Kidney epithelial cell (primary cell): ENCODE data around the gene TP73. TPM values are rescaled to one million over a fixed set of nuclear protein-coding genes. Genes with fewer than 3 reads are reported as not detected.

Source experiments
- DNase-seq: peaks from one replicate; pipeline ENCODE4 v3.0.0-alpha.2; 2010; ENCODE audit warnings: low read depth
- H3K27me3 ChIP-seq: 2 replicates; pipeline ENCODE4 v1.6.0; 2011; ENCODE audit warnings: low read length; ENCODE audit not compliant: control insufficient read depth, insufficient read depth
- H3K36me3 ChIP-seq: 2 replicates; pipeline ENCODE4 v1.5.1; 2011; ENCODE audit warnings: low read length; ENCODE audit not compliant: control insufficient read depth, insufficient read depth
- H3K4me3 ChIP-seq: 2 replicates; pipeline ENCODE4 v1.5.1; 2011; ENCODE audit warnings: low read depth, mild to moderate bottlenecking, control low read depth, low read length
- total RNA-seq: library from RNA; depleted of rRNA; stranded (reverse); fragments of >200 nt; gene quantifications from 2 replicates; pipeline ENCODE4 v1.2.3, GENCODE V29; 2015
- TF ChIP-seq, protein P1 (sequence below): IDR thresholded peaks from 2 replicates; pipeline ENCODE4 v1.5.1; 2011; ENCODE audit warnings: mild to moderate bottlenecking, moderate library complexity, low read length, control low read depth, inconsistent platforms; ENCODE audit not compliant: insufficient read depth, poor library complexity, severe bottlenecking

The TP73 gene
- total RNA-seq, 1 donor from 2014 or later = 0.04 TPM

DNA sequence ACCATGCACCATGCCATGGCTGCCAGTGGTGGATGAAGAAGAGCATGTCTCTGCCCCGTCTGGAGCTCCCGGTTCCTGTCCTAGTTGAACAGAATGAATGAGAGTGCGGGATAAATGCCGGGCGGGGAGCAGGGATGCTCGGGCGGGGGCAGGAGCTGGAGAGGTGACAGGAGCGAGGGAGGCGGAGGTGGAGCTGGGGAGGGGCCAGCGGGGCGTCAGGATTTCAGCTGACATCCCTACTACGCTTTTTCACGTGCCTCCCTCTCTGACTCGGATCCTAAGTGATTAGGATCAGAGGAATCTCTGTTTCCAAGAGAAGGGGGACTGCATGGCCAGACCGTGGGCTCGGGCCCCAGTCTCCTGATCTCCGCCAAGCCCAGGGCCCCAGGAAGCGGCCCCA lies 47.3 kb downstream of the TP73 start:
- Histone ChIP-seq H3K36me3 (no peaks in the 10 kb centered on the region), H3K27me3 (peaks cover 72% of the 10 kb centered on the region), H3K4me3 (no peak overlapping the region)
- TF ChIP-seq, protein P1, sequence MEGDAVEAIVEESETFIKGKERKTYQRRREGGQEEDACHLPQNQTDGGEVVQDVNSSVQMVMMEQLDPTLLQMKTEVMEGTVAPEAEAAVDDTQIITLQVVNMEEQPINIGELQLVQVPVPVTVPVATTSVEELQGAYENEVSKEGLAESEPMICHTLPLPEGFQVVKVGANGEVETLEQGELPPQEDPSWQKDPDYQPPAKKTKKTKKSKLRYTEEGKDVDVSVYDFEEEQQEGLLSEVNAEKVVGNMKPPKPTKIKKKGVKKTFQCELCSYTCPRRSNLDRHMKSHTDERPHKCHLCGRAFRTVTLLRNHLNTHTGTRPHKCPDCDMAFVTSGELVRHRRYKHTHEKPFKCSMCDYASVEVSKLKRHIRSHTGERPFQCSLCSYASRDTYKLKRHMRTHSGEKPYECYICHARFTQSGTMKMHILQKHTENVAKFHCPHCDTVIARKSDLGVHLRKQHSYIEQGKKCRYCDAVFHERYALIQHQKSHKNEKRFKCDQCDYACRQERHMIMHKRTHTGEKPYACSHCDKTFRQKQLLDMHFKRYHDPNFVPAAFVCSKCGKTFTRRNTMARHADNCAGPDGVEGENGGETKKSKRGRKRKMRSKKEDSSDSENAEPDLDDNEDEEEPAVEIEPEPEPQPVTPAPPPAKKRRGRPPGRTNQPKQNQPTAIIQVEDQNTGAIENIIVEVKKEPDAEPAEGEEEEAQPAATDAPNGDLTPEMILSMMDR = no peak
- DNase-seq = no peak

- no peaks in the 10 kb centered on the region for H3K36me3 ChIP-seq
- TF ChIP-seq, protein P1 = no peak
- no peak overlapping the region for H3K4me3 ChIP-seq
- peaks cover 74% of the 10 kb centered on the region for H3K27me3 ChIP-seq
- DNase-seq = no peak
Measured at GRCh38 chr1:3700631-3701030, 48.3 kb downstream of the TP73 start.

DNA sequence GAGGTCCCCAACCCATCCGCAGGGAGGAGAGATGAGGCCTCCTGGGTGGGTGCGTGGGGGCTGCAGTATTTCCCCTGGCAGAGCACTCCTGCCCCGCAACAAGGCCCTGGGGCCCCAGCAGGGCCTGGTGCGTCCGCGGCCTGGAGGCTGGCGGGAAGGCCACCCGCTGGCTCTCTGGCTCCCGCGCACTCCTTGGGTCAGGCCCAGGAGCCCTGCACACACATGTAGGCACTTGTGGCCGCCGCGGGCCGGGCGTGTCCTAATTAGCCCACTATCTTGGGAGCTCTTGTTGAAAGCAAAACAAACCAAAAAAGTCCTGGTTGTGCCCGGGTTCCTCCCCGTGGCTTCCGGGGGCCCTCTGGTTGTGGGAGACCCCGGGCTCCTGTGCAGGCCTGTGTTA lies 50.2 kb downstream of the TP73 start:
- TF ChIP-seq, protein P1 = no peak
- peaks cover 67% of the 10 kb centered on the region for H3K27me3 ChIP-seq
- DNase-seq = no peak
- no peak overlapping the region for H3K4me3 ChIP-seq
- H3K36me3 ChIP-seq = no peaks in the 10 kb centered on the region

DNA sequence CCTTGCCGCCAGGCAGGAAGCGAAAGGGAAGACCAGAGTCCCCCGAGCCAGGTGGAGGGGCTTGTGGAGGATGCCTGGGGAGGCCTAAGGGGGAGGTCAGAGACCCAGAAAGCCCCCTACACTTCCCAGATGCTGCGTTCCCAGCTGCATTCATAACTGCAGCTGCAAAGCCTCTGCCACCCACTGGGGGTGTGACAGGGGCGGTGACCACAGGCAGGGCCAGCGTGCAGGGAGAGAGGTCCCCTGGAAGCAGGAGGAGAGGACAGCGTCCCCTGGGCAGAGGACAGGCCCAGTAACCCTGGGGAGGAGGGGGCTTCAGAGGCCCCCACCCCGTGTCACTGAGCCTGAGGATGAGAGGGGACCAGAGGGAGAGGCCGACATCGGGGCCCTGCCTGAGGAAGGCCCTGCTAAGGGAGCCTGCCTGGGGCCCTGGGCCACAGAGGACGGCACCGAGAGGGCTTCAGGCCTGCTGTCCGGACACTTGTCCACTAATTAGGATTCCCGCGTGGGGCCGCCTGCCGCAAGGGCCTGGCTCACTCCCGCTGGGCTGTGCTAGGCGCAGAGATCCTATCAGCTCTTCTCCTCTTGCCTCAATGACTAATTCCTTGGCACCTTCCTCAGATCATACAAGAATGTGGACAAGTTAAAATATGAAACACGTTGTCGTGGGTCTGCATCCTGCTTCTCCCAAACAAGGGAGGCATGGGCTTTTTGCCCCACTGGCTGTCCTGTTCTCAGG lies 50.8 kb downstream of the TP73 start:
- Histone ChIP-seq H3K4me3 (no peak overlapping the region), H3K36me3 (no peaks in the 10 kb centered on the region), H3K27me3 (peaks cover 67% of the 10 kb centered on the region)
- DNase-seq = no peak
- TF ChIP-seq, protein P1 = no peak

DNA sequence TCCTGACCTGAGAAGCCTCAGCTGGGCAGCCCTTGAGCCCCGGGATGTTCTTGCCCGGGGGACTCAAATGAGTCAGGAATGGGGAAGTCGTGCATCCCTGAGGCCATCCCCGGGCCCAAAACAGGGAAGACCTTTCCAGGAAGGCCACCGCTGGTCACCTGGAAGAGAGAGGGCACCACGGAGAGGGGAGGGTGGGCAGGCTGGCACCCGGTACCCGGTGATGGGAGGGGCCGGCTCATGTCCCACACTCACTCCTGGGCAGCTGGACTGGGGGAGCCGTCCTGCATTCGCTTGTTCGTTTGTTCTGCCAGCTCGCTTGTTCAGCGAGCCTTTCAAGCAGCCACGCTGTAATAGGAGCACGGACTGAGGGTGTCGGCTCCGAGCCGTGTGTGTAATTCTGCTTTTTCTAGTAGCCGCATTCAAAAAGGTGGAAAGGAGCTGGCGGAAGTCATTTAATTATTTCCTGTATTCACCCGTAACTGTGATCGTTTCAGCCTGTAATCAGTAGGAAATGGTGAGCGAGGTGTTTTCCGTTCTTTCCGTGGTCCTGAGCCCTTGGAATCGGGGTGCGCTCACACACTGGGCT lies 51.6 kb downstream of the TP73 start:
- no peaks in the 10 kb centered on the region for H3K36me3 ChIP-seq
- peaks cover 67% of the 10 kb centered on the region for H3K27me3 ChIP-seq
- TF ChIP-seq, protein P1 = no peak
- DNase-seq = no peak
- H3K4me3 ChIP-seq = no peak overlapping the region

DNA sequence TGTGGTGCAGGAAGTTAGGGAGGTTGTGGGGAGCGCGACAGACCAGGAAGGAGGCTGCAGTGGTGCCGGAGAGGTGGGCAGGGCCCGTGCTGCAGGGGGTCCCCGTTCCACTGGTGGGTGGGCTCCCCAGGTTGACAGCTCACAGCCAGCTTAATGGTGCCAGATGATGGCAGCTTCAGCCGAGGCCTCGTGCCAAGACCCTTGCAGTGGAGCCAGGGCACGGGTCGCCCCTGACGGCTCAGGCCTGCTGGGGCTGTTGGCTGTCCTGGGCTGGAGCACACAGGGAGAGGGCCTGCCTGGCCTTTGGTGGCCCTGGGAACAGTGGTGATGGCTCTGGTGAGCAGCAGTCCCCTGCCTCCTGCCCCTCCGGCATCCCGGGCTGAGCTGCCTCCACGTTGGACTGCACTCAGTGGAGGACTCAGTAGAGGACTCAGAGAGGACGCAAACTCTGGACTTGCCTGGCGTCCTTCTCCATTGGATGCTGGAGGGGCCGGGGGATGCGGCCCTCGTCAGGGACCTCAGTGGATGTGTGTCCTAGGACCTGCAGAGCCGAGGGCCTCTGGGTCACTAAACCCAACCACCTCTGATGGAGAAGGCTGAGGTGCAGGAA lies 53.1 kb downstream of the TP73 start:
- Histone ChIP-seq H3K36me3 (no peaks in the 10 kb centered on the region), H3K27me3 (peaks cover 69% of the 10 kb centered on the region), H3K4me3 (no peak overlapping the region)
- TF ChIP-seq, protein P1 = no peak
- no peak for DNase-seq
